HG03460 (cell line): Measurements from ENCODE around the gene LRIT3.

Experiments used
- ATAC-seq: cut with Tn5 transposase; IDR thresholded peaks from one replicate; pipeline ENCODE4 v1.9.1; 2021; ENCODE audit not compliant: unreplicated experiment

Gene LRIT3

DNA sequence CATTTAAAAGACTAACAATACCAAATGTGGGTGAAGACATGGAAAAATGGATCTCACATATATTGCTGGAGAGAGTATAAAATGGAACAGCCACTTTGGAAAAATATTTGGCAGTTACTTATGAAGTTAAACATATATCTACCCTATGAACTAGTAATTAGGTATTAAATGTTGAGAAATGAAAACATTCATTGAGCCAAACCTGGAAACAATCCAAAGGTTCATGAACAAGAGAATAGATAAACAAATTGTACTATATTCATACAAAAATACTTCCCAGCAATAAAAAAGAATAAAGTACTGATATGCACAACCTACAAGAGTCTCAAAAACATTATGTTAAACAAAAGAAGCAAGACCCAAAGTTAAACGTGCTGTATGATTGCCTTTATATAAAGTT, 60.8 kb downstream of the LRIT3 start:
- ATAC-seq, result no peak

DNA sequence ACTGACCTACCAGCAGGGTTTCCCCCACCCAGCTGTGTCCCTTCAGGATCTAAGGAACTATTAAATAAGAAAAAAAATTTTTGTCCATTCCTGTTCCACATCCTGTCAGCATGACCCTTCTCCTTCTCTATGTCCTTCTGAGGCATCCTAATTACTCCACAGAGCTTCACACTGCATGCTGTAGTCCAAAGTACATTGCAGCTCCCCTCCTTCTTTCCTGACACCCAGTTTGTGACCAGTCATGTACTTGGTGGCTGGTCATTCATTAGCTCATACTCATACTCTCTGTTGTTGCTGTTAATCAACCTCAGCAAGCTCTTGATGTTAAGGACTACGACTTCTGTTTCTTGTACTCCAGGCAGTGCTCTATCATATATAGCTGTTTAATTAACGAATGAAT, 62.3 kb downstream of the LRIT3 start:
- ATAC-seq, result no peak

- ATAC-seq, result no peak
Observed at GRCh38 chr4:109912706-109913595, 65.0 kb downstream of the LRIT3 start, which contains the start of gene EGF. TSS of gene EGF (plus strand) at chr4:109912883. CDS start at chr4:109913336, 453 bp downstream.

GRCh38 chr4:109913596-109914241, 65.8 kb downstream of the LRIT3 start:
- ATAC-seq, result no peak

DNA sequence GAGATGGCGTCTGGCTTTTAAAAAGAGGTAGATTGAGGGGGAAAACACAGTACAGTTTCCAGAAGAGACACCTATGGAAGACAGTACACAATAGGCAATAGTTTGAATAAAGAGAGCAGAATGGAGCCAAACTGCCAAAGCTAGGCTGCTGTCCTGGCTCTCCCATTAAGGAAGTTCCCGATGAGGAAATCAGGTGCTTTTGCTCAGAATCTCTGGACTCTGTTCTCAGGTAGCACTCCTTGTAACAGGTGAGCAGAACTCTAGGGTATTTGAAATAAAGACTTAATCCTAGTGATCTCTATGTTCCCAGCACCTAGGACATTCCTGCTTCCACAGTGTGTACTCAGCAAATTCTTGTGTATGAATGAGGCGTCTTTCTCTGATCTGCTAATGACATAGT, 66.4 kb downstream of the LRIT3 start:
- no peak for ATAC-seq

GRCh38 chr4:109915385-109916026, 67.6 kb downstream of the LRIT3 start:
- no peak for ATAC-seq

GRCh38 chr4:109916027-109916409, 68.1 kb downstream of the LRIT3 start:
- ATAC-seq, result no peak

DNA sequence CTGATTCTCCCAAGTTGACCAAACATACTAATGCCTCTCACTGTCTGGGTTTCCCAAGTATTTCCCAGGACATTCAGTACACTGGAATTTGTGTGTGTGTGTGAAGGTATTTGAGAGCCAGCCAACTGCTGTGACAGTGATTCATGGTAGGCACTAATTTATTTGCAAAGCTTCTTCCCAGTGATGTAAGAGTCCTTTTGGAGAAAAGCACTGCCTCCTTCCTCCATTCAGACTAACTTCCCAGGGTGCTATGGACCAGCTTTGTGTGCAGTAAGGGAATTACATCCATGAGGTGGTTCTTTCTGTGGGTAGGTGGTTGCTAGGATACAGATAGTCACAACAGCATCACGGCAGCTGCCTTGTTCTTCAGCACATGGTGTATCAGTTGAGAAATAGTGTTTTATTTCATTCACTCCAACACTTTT, 73.5 kb downstream of the LRIT3 start:
- no peak for ATAC-seq
